Stimulated activated CD4-positive, alpha-beta T cell treated with anti-CD3 and anti-CD28 coated beads, Interleukin-4, amount 100 ng/mL, for 48 hours (primary cell): ENCODE data around the gene TCEAL8.
"Not testable (repeated sequence)": the region's sequence is repeated elsewhere in the genome, so short reads cannot be mapped to it uniquely, and the experiment has no call there.

ENCODE experiments used
- DNase-seq, 2 donors: peaks; one replicate each; pipeline ENCODE4 v3.0.0-alpha.2; 2020; ENCODE audit warnings: low read depth in 2 of 2

TCEAL8 gene, protein sequence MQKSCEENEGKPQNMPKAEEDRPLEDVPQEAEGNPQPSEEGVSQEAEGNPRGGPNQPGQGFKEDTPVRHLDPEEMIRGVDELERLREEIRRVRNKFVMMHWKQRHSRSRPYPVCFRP

DNA sequence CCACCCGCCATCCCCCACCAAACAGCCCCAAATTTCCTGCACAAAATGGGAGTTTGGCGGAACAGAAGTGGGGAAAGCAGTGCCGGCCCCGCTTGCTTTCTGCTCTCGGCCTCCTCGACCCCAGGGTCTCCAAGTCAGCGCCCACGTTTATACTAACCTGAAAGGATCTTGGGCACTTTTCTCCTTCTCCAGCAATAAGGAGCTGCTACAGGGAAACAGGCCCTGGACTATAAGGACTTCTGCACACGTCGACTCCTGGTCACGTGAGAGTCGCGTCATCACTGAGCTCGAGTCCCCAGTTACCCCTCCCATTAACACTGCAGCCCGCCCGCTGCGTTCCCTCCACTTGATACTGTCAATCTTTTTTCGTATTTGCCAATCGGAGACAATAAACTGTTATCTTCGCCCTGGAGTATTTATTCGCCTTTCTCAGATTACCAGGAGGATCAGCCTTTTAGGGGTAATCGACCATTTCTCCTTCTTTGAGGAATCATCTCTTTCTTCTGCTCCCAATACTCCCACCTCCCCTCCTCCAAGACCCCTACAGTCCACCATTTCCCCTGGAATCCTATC lies at the start of gene TCEAL8:
TSS of gene TCEAL8 (minus strand) at position 235 of the 573 bp plus-strand sequence. CDS start 1,176 bp downstream, outside the sequence.
- peak; percentile 39 to 55 for DNase-seq

DNA sequence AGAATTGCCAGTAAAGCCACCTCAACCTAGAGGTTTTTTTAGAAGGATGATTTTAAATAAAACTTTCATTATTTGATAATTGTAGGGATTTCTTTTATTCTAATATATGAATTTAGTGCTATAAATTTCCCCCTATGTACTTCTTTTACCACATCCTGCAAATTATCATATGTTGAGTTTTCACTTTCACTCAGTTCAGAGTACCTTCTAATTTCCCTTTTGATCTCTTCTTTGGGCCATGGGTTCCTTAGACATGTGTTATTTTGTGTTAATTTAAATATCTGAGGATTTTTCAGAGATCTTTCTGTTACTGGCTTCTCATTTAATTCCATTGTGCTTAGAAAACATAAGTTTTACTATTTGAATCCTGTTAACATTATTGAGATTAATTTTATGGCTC lies 49.8 kb upstream of the TCEAL8 start:
- DNase-seq = no peak

DNA sequence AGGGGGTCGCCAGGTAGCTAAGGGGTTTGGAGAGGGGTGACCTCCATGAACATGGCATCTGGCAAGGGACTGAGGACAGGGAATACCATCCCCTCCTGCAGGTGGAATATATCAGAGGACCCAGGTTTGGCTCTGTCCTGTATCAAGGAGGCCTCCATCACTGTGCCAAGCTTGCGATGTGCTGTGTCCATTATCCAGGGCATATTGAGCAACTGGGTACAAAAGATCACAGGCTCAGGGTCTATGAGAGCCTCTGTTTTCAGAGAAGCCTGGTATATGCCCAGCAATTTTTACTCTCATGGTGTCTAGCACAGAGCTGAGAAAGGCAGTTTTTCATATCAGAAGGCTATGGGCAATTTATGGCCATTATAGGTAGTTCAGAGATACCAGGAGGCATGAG lies 38.2 kb upstream of the TCEAL8 start:
- no peak for DNase-seq

DNA sequence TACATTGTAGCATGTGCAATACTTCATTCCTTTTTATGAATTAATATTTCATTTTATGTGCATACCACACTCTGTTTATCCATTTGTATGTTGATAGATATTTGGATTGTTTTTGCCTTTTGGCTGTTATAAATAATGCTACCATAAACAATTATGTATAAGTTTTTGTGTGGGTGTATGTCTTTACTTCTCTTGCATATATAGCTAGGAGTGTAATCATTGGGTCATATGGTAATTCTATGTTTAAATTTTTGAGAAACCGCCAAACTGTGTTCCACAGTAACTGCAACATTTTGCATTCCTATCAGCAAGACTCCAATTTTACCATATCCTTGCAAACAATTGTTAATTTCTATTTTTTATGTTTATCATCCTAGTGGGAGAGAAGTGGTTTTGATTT lies 24.7 kb upstream of the TCEAL8 start:
- no peak for DNase-seq

DNA sequence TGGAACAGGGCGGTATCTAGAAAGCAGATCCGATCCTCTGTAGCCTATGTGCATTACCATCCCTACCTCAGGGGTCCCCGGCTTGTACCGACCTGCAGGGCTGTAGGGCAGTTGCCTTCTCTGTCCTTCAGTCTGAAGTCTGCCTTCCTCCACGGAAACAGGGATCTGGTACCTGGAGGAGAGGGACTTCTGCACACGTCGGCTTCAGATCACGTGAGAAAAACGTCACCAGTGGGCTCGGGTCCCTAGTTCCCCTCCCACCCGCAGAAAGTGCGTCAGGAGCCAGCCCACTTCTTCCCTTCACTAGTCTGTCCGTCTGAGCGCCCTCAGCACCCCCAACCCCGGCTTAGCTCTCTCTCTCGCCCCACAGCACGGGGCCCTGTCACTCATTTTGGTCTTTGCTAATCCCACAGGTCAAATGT lies 21.6 kb upstream of the TCEAL8 start, which contains the start of gene TCEAL5:
TSS of gene TCEAL5 (minus strand) at position 170 of the 422 bp plus-strand sequence. CDS start 2,187 bp downstream, outside the sequence.
- no peak for DNase-seq

DNA sequence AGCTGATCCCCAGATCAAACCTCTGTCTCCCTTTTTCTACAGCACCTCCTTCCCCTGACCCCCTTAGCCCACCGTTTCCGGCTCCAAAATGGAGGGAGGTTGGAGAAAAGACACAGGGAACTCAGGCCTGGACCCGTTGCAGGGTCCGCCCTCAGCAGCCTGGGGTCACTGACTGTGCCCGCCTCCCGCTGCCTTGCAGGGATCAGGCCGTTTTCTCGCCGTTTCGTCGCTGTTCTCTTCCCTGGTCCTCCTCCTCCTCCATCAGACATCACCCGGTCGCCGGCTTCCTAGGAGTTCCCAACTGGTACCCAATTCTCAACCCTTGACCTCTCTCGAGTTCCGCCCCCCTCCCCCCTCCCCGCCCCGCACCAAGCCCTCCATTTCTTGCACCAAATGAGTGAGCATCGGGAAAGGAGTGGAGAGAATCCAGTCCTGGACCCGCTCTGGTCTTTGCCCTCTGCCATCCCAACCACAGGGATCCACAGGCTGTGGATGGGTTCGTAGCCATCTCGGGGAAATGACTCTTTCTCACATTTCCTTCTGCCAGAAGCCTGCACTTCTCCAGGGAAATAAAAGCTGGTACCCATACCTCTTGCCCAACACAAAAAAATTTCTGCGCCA lies 21.1 kb upstream of the TCEAL8 start:
- no peak for DNase-seq

DNA sequence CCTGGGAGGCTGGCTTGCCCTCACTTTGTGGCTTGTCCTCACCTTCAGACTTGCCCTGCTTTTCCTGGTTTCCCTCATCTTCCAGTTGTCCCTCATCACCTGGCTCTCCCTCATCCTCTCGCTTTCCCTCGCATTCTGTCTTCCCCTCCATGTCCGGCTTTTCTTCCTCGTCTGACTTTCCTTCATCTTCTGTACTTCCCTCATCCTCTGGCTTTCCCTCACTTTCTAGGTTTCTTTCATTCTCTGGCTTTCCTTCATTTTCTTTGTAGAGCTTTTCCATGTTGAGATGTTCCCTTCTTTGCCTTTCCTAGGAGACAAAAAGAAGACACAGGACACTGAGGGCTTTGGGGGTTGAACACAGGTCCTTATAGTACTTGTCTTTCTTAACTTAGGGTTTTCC lies 19.3 kb upstream of the TCEAL8 start:
- no peak for DNase-seq

DNA sequence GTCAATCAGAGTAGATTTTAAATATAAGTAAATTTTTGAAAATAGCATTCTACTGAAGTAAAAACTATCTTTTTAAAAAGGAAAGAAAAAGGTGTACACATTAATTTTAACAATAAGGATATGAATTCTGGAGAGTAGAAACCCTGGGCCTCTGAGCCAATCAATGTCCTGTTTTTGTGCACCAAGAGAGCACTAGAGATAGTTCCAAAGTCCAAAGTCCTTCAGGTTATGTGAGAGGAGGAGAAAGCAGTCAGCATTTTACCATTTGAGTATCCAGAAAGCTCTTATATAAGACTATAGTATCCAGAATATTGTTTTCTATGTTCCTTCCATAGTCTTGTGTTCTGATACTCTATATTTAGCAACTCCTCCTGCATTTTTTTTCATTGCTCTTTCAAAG lies 3.3 kb upstream of the TCEAL8 start:
- no peak for DNase-seq

DNA sequence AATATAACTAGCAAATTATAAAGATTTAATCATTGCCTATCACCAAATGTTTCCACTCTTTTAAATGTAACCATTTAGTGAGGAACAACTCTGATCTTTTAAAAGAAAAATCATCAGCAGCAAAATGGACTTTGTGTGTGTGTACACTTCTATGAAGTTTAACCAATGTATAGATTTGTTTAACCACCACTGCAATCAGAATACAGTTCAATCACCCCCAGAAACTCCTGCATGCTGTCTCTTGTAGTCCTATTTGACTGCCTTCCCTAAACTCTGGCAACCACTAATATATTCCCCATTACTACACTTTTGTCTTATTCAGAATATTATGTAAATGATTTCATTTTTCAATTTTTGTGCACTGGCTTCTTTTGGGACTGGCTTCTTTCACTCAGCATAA lies 1.7 kb upstream of the TCEAL8 start:
- no peak for DNase-seq

DNA sequence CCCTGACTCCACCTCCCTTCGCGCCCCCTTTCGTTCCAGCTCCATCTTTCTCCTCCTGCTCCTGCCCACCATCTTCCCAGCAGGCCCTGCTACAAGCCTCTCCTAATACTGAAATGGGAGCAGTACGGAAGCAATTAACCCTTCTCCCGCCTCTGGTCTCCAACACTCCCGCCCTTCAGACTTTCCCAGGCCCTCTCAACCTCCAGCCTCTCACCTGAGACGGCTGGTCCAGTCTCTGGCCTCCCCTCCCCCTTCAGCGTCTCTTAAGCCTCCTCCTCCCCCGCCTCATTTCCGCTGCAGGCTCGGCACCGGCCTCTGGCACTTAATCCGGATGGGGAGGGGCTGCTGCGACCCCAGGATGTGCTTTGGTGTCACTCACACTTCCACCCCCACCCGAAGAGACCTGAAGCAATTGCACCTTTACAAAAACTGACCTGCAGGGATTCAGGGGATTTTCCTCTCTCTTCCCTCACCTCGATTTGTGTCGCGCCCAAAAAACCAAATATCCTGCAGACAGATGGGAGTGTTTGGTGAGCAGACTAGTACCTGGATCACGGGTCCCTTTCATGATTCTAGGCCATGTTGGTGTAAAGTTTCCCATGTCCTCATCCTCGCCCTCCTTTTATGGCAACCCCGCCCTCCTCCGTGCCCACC lies 657 bp downstream of the TCEAL8 start:
- DNase-seq = peak; percentile 19 to 34

DNA sequence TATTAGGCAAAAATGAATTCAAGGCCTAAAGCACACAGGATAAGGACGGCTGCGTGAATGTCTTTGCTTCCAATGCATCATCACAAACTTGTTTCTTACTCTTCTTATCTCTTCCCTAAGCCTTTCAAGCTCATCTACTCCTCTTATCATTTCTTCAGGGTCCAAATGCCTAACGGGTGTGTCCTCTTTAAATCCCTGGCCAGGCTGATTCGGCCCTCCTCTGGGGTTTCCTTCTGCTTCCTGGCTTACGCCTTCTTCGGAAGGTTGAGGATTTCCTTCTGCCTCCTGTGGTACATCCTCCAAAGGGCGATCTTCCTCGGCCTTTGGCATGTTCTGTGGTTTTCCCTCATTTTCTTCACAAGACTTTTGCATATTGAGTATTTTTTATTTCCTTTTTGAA lies 1.3 kb downstream of the TCEAL8 start:
- DNase-seq = no peak

DNA sequence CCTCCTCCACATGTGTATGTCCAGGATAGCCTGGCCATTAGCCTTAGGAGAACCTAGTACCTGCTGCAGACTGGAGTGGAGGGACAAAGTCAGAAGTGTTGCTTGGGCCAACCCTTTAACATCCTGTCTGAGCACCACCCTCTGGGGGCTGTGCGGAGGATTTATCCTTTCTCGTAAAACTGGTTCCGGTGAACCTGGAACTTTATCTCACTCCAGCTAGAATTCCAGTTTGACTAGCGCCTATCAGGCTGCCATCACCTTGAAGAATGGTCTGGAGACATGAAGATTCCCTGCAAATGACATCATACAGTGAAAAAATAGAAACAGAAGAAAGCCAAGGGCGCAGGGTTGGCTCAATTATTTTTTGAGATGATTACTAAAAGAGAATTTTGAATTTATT lies 4.0 kb downstream of the TCEAL8 start:
- no peak for DNase-seq

DNA sequence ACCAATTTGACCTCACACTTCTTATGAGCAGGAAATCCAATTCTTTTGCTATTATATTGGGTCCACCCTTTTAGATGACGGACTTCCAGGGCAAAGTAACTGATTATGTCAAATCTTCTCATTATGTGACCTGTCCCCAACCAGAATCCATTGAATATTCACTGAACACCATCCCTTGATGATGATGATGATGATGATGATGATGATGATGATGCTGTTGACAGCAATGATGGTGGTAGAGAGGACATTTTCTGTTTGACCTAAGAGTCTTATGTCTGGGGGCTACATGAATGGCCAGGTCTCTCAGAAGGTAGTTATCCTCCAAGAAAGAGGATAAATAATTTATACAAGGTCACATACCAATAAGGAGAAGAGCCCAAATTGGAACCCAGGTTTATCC lies 5.2 kb downstream of the TCEAL8 start:
- no peak for DNase-seq

DNA sequence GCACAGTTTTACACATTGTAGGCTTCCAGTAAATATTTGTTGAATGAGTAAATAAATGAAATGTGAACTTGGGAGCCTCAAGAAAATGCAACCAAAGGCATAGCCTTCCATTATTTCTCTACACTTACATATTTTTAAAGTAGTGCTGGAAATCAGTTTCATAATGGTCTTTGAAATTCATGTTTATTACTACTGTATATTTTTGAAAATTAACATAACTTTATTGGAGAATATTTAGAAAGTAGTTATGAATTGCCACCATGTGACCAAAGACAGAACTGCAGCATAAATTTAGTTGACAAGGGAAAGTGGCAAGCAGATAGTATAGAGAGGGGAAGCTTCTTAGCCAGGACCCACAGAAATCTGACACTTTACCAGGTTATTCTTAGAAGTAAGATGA lies 6.4 kb downstream of the TCEAL8 start:
- DNase-seq = no peak

DNA sequence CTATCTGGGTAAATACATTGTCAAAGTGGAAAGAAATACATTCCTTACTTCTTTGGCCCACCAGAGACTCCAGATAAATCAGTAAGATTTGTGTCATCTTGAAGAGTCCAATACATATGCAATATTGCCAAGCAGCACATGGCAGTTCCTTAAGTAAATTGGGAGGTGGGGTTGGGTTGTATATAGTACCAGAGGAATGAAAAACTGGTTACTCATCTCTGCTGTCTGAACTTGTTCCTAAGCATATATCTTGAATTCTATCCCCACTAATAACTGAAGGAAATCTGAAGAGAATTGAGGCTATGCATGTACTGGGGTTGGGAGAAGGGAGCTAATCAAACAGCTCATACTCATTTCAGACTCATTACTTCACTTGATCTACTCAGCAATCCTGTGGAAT lies 14.8 kb downstream of the TCEAL8 start:
- DNase-seq = no peak

DNA sequence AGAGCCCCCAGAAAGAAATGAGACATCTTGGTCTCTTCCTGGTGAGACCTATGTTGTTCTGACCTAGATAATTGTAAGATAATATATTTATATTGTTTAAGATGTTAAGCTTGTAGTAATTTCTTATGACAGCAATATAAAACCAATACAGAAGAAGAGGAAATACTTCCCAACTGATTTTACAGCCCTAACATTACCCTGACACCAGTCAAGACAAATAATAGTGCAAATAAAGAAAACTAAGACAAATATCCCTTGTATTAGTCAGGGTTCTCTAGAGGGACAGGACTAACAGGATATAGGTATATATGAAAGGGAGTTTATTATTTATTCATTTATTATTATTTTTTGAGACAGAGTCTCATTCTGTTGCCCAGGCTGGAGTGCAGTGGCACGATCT lies 18.7 kb downstream of the TCEAL8 start:
- DNase-seq = no peak

DNA sequence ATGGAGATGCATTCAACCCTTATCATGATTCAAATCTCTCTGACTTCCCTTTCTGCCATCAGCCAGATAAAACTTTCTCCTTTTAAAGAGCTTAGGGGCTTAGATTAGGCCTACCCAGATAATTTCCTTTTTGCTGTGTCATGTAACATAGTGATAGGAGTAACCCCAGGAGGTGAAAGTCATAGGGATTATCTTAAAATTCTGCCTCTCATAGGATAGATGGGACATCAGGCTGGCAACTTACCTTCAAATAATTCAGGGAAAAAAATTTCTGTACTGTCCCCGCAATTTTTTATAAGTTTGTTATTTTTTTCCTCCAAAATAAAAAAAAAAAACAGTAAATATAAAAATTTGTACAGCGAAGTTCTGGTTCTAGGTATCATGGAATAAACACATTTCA lies 19.3 kb downstream of the TCEAL8 start:
- DNase-seq = not testable (repeated sequence)

DNA sequence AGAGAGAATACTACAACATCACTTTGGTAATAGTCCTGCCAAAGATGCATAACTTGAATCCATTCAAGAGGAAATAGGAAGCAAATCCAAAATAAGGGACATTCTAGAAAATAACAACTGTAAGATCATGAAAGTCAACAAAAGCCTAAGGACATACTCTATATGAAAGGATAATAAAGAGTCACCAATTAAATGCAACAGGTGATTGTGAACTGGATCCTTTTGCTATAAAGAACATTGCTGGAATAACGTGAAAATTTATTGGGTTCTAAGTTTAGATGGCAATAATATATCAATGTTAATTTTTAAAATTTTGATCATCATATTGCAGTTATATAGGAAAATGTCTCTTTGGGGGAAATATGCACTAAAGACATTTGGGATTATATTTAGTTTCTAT lies 20.1 kb downstream of the TCEAL8 start:
- DNase-seq = no peak

DNA sequence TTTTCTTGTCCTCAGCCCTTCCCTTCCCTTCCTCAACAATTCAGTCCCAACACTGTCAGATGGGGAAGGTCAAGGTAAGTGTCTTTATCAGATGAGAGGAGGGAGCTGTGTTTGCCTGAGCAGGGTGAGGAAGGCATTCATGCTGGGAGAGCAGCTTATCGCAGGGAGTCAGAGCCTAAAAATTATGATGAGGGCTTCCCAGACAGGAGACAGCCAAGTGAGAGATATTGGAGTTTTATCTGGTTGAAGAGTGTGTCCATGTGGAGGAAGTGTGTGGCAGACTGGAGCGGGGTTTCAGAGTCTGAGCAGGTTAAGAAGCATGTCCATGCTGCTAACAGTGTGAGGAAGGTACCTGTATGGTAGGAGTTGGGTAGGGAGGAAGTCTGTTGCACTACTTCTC lies 21.7 kb downstream of the TCEAL8 start:
- no peak for DNase-seq

DNA sequence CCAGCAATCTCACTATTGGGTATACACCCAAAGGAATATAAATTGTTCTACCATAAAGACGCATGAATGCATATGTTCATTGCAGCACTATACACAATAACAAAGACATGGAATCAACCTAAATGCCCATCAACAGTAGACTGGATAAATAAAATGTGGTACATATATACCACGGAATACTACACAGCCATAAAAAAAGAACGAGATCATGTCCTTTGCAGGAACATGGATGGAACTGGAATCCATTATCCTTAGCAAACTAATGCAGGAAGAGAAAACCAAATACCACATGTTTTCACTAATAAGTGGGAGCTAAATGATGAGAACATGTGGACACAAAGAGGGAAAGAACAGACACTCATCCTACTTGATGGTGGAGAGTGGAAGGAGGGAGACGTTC lies 29.0 kb downstream of the TCEAL8 start:
- not testable (repeated sequence) for DNase-seq

DNA sequence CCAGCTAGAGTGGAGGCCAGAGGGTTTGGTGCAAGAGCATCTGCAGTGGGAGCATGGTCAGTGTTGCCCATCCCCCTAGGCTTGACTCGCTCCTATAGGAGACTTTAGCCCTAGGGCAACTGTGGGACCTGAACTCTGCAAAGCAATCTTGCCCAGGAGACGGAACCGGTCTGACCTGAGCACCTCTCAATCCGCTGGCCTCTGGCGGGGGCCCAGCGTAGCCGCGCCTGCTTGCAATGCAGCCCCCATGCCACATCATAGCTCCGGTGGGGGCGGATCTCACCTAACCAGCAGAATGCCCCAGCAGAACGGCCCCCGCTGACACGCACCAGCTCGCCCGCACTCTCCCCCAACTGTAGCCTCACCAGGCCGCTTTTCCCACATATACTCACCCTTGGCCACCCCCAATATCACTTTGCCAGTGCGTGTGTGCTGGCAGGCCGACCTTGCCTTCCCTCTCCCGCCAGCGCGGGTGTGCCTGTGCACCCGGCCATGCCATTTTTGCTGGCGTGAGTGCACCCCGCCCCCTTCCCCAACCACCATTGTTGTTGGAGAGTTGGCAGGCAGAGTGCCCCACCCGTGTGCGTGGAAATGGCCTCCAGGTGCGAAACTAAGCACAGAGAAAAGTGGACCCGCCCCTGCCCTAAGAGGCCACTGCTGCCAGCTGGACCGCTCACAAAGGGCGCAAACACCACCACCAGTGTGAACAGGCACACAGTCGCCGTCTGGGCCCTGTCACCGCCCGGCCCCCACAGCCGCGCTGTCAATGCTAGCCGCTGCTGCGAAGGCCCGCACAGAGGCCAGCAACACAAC lies 34.2 kb downstream of the TCEAL8 start:
- no peak for DNase-seq

DNA sequence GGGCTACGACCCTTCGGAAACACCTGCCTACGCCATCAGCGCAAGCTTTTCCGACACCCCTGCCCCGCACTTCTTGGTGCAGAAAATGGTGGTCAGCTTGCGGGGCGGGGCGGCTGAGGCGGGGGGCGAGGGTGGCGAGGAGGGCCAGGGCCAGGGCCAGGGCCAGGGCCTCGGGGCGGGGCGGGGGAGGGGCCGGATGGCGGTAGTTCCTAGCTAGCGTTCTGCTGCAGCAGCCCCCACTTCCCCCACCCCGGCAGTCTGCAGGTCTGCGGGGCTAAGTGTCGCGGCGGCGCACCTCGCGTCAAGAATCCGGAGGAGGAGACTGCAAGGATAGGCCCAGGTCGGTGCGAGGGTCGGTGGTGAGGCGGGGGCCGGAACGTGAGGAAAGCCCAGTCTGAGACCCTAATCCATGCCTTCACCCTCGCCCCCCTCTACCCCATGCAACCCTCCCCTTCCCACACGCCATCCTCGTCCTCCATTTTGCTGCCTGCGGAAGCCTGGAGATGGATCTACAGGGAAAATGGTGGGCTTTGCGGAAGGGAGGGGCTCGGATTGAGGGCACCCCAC lies 39.4 kb downstream of the TCEAL8 start:
- DNase-seq = no peak
